Sigmoid colon (tissue), 4 donors: Measurements from ENCODE around the gene PARD3.
"Not testable (repeated sequence)": the region's sequence is repeated elsewhere in the genome, so short reads cannot be mapped to it uniquely, and the experiment has no call there.

Source experiments
- CTCF ChIP-seq, 4 experiments: fragments of 450-650 bp in 3 of 4; fragments of 200-600 bp in 1 of 4; IDR thresholded peaks; one replicate each; pipeline ENCODE4 v1.5.1; 2016 to 2019; ENCODE audit warnings: antibody characterized with exemption in 4 of 4, mild to moderate bottlenecking in 3 of 4, moderate library complexity in 2 of 4
- EP300 ChIP-seq, 4 donors: sonication (generic); formaldehyde crosslinking; IDR thresholded peaks; one replicate each; pipeline ENCODE4 v1.6.1; 2017; ENCODE audit warnings: antibody characterized with exemption in 4 of 4

GRCh38 chr10:34427158-34427910 is 387.8 kb downstream of the PARD3 start:
- not testable (repeated sequence) for TF ChIP-seq EP300, CTCF (IDR thresholded peaks at IDR 0.05)
